Keratinocyte (primary cell): ENCODE results near the gene FOXN1. TPM values are rescaled to one million over a fixed set of nuclear protein-coding genes. Genes with fewer than 3 reads are reported as not detected.

Source experiments
- DNase-seq: peaks from one replicate; pipeline ENCODE4 v3.0.0-alpha.2; 2011; ENCODE audit warnings: low read depth, missing footprints, low spot score
- FAIRE-seq: peaks from 2 replicates; lab custom pipeline; 2011; peaks lifted over from hg19 to GRCh38; lab: Jason Lieb, UNC
- H2AFZ ChIP-seq: 2 replicates; pipeline ENCODE4 v1.6.0; 2012; ENCODE audit warnings: low read length, control low read depth, inconsistent platforms; ENCODE audit not compliant: control insufficient read depth
- H3K27ac ChIP-seq: 2 replicates; pipeline ENCODE4 v1.5.1; 2011; ENCODE audit warnings: low read length; ENCODE audit not compliant: control insufficient read depth, insufficient read depth
- H3K27me3 ChIP-seq: 3 replicates; pipeline ENCODE4 v1.6.0; 2011; ENCODE audit warnings: low read length; ENCODE audit not compliant: control insufficient read depth, insufficient read depth; ENCODE audit errors: extremely low read depth
- H3K36me3 ChIP-seq, 2 experiments: 2 replicates in 1 of 2; 3 replicates in 1 of 2; pipeline ENCODE4 v1.5.1; 2011; ENCODE audit warnings: low read length in 2 of 2, mild to moderate bottlenecking in 1 of 2; ENCODE audit not compliant: control insufficient read depth in 2 of 2, insufficient read depth in 2 of 2; ENCODE audit errors: extremely low read depth in 1 of 2
- H3K4me1 ChIP-seq: 3 replicates; pipeline ENCODE4 v1.5.1; 2011; ENCODE audit warnings: low read length; ENCODE audit not compliant: control insufficient read depth, insufficient read depth; ENCODE audit errors: extremely low read depth
- H3K4me2 ChIP-seq: 3 replicates; pipeline ENCODE4 v1.6.0; 2011; ENCODE audit warnings: low read depth, low read length; ENCODE audit not compliant: control insufficient read depth, insufficient read depth; ENCODE audit errors: extremely low read depth
- H3K4me3 ChIP-seq, 3 experiments: fragments of 200-600 bp in 1 of 3; sonication (generic) in 1 of 3; 2 replicates in 2 of 3; 3 replicates in 1 of 3; pipeline ENCODE4 v1.5.1; 2011 to 2016; ENCODE audit warnings: low read length in 3 of 3, mild to moderate bottlenecking in 3 of 3, control low read depth in 2 of 3, inconsistent platforms in 1 of 3, low read depth in 1 of 3, mixed read lengths in 1 of 3, mixed run types in 1 of 3, moderate library complexity in 1 of 3; ENCODE audit not compliant: control insufficient read depth in 2 of 3, insufficient read depth in 2 of 3; ENCODE audit errors: extremely low read depth in 1 of 3
- H3K79me2 ChIP-seq: 2 replicates; pipeline ENCODE4 v1.6.0; 2012; ENCODE audit warnings: low read length; ENCODE audit not compliant: control insufficient read depth, insufficient read depth
- H3K9ac ChIP-seq: 3 replicates; pipeline ENCODE4 v1.6.0; 2011; ENCODE audit warnings: low read length; ENCODE audit not compliant: control insufficient read depth, insufficient read depth; ENCODE audit errors: extremely low read depth
- H3K9me1 ChIP-seq: 3 replicates; pipeline ENCODE4 v1.6.0; 2011; ENCODE audit warnings: low read length; ENCODE audit not compliant: control insufficient read depth, insufficient read depth; ENCODE audit errors: extremely low read depth
- H3K9me3 ChIP-seq: 2 replicates; pipeline ENCODE4 v1.5.1; 2012; ENCODE audit warnings: low read depth, low read length; ENCODE audit not compliant: control insufficient read depth
- H4K20me1 ChIP-seq: 3 replicates; pipeline ENCODE4 v1.6.0; 2011; ENCODE audit warnings: low read length; ENCODE audit not compliant: control insufficient read depth, insufficient read depth; ENCODE audit errors: extremely low read depth
- EZH2 ChIP-seq: IDR thresholded peaks from one replicate; pipeline ENCODE4 v1.6.1; 2012; ENCODE audit warnings: inconsistent platforms, mild to moderate bottlenecking, low read length, moderate library complexity
- dilution Hi-C: fragments of 300-500 bp; cut with MboI; formaldehyde crosslinking; loops from one replicate; pipeline ENCODE4 v1.7.0; 2020; ENCODE audit warnings: low sequenced_read_pairs; ENCODE audit not compliant: extremely low pct_ligation_motif_present
- polyA plus RNA-seq, 5 experiments: library from polyadenylated mRNA; depleted of rRNA in 3 of 5; stranded (reverse) in 3 of 5; stranded (forward) in 1 of 5; unstranded in 1 of 5; fragments of >200 nt; gene quantifications; 1 replicate in 1 of 5; 2 replicates in 3 of 5; 3 replicates in 1 of 5; pipeline versions ENCODE4 v1.2.1 to v1.2.3, GENCODE V29; 2011 to 2012; ENCODE audit warnings: missing spikeins in 2 of 5, low read depth in 1 of 5, low replicate concordance in 1 of 5
- TF ChIP-seq, protein P1 (sequence below), 3 experiments: IDR thresholded peaks in 1 of 3; conservative IDR thresholded peaks in 1 of 3; optimal IDR thresholded peaks in 1 of 3; 2 replicates in 2 of 3; 3 replicates in 1 of 3; pipeline versions ENCODE3 to v1.5.1; 2011; ENCODE audit warnings: low read length in 3 of 3, mild to moderate bottlenecking in 3 of 3, moderate library complexity in 2 of 3, control low read depth in 1 of 3, inconsistent platforms in 1 of 3; ENCODE audit not compliant: insufficient read depth in 2 of 3; ENCODE audit errors: extremely low read depth in 1 of 3

Gene FOXN1
- polyA plus RNA-seq, 1 donor (not counting 4 experiments of a cell fraction or from before 2014, with no cell fraction given), result 0.29 TPM

DNA sequence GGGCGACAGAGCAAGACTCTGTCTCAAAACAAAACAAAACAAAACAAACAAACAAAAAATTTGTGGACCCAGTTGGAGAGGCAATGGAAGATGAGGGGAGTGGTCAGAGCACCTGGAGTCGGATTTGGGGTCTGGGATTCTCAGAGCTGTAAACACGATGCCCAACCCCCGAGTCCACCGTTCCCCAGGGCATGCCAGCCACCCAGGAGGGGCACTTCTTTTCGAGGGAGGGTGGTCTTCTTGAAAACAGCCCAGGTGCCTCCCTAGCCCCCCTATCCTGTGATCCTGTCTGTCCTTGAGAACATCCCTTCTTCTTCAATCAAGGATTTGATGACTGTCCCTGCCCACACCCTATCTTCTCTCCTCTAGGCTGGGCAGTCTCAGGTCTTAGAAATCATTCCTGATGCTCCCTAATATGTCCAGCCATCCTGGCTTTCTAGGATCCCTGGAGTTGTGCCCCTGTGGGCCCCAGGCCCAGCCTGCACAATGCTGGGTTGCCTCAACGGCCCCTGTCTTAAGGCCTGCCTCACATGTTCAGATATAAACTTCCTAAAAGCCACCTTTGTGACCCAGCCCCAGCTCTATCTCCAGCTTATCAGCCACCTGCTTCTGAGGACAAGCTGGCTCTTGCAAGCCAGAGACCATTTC, 35.8 kb upstream of the FOXN1 start:
- Histone ChIP-seq H3K9ac (no peak overlapping the region), H3K79me2 (no peaks in the 10 kb centered on the region), H3K27me3 (peaks cover 16% of the 10 kb centered on the region), H3K4me1 (no peaks in the 10 kb centered on the region), H3K27ac (no peak overlapping the region), H4K20me1 (no peaks in the 10 kb centered on the region), H3K9me1 (no peaks in the 10 kb centered on the region), H3K4me2 (no peak overlapping the region), H3K36me3 (no peaks in the 10 kb centered on the region), H2AFZ (no peak overlapping the region), H3K4me3 (no peak overlapping the region), H3K9me3 (no peaks in the 10 kb centered on the region)
- dilution Hi-C loops, result no loop called here
- no peak for FAIRE-seq
- TF ChIP-seq EZH2, result no peak
- no peak for DNase-seq

GRCh38 chr17:28470914-28471366, 35.2 kb upstream of the FOXN1 start:
- Histone ChIP-seq H3K27ac (no peak overlapping the region), H3K9ac (no peak overlapping the region), H3K27me3 (peaks cover 11% of the 10 kb centered on the region), H4K20me1 (no peaks in the 10 kb centered on the region), H2AFZ (no peak overlapping the region), H3K79me2 (no peaks in the 10 kb centered on the region), H3K9me1 (no peaks in the 10 kb centered on the region), H3K4me1 (no peaks in the 10 kb centered on the region), H3K4me3 (no peak overlapping the region), H3K9me3 (no peaks in the 10 kb centered on the region), H3K4me2 (no peak overlapping the region), H3K36me3 (no peaks in the 10 kb centered on the region)
- dilution Hi-C loops, result no loop called here
- TF ChIP-seq, protein P1, sequence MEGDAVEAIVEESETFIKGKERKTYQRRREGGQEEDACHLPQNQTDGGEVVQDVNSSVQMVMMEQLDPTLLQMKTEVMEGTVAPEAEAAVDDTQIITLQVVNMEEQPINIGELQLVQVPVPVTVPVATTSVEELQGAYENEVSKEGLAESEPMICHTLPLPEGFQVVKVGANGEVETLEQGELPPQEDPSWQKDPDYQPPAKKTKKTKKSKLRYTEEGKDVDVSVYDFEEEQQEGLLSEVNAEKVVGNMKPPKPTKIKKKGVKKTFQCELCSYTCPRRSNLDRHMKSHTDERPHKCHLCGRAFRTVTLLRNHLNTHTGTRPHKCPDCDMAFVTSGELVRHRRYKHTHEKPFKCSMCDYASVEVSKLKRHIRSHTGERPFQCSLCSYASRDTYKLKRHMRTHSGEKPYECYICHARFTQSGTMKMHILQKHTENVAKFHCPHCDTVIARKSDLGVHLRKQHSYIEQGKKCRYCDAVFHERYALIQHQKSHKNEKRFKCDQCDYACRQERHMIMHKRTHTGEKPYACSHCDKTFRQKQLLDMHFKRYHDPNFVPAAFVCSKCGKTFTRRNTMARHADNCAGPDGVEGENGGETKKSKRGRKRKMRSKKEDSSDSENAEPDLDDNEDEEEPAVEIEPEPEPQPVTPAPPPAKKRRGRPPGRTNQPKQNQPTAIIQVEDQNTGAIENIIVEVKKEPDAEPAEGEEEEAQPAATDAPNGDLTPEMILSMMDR (optimal IDR thresholded peaks at IDR 0.05 in 1 of 3, IDR thresholded peaks at IDR 0.05 in 1 of 3, conservative IDR thresholded peaks at IDR 0.05 in 1 of 3; ENCODE audit: extremely low read depth in 1 of 3, insufficient read depth in 2 of 3, low read length in 3 of 3), result no peak
- no peak for TF ChIP-seq EZH2
- no peak for DNase-seq
- FAIRE-seq, result no peak
